GM21515 (cell line): ENCODE data around the gene SLC22A17.
"Not testable (repeated sequence)": the region's sequence is repeated elsewhere in the genome, so short reads cannot be mapped to it uniquely, and the experiment has no call there.

Source experiments
- ATAC-seq: cut with Tn5 transposase; IDR thresholded peaks from one replicate; pipeline ENCODE4 v1.9.1; 2021; ENCODE audit not compliant: unreplicated experiment

The SLC22A17 gene

GRCh38 chr14:23345987-23346692 is 6.5 kb downstream of the SLC22A17 start:
- no peak for ATAC-seq

GRCh38 chr14:23344481-23344880 is 8.2 kb downstream of the SLC22A17 start:
- ATAC-seq, result no peak

- ATAC-seq, result no peak
Observed at GRCh38 chr14:23339506-23340268, 13.0 kb downstream of the SLC22A17 start.

- ATAC-seq, result no peak
Observed at GRCh38 chr14:23335623-23336022, 17.1 kb downstream of the SLC22A17 start.

- no peak for ATAC-seq
Observed at GRCh38 chr14:23327947-23328744, 24.5 kb downstream of the SLC22A17 start.

GRCh38 chr14:23326491-23327332 is 26.0 kb downstream of the SLC22A17 start:
- no peak for ATAC-seq

- not testable (repeated sequence) for ATAC-seq
Observed at GRCh38 chr14:23325746-23326145, 26.9 kb downstream of the SLC22A17 start.

GRCh38 chr14:23324993-23325392 is 27.7 kb downstream of the SLC22A17 start:
- no peak for ATAC-seq

- no peak for ATAC-seq
Observed at GRCh38 chr14:23324455-23324846, 28.2 kb downstream of the SLC22A17 start.

GRCh38 chr14:23323838-23324454 is 28.7 kb downstream of the SLC22A17 start:
- no peak for ATAC-seq

GRCh38 chr14:23322568-23323517 is 29.8 kb downstream of the SLC22A17 start:
- ATAC-seq, result no peak

GRCh38 chr14:23321572-23322547 is 30.8 kb downstream of the SLC22A17 start:
- peak; percentile 8 for ATAC-seq

GRCh38 chr14:23320584-23321571 is 31.8 kb downstream of the SLC22A17 start, which contains the start of gene PABPN1:
PABPN1 (plus strand) TSS chr14:23321457; CDS start chr14:23321470, 13 bp downstream.
- peak; percentile 88 for ATAC-seq

- ATAC-seq, result no peak
Observed at GRCh38 chr14:23319746-23320583, 32.7 kb downstream of the SLC22A17 start.

- no peak for ATAC-seq
Observed at GRCh38 chr14:23316300-23316699, 36.4 kb downstream of the SLC22A17 start.

GRCh38 chr14:23310546-23310945 is 42.1 kb downstream of the SLC22A17 start:
- ATAC-seq, result no peak
